ENCODE data around the gene IMP3. TPM values are rescaled to one million over a fixed set of nuclear protein-coding genes. Genes with fewer than 3 reads are reported as not detected.

IMP3 gene
- polyA plus RNA-seq, 1 donor (not counting 4 experiments of a cell fraction or from before 2014, with no cell fraction given) = 70.4 TPM

DNA sequence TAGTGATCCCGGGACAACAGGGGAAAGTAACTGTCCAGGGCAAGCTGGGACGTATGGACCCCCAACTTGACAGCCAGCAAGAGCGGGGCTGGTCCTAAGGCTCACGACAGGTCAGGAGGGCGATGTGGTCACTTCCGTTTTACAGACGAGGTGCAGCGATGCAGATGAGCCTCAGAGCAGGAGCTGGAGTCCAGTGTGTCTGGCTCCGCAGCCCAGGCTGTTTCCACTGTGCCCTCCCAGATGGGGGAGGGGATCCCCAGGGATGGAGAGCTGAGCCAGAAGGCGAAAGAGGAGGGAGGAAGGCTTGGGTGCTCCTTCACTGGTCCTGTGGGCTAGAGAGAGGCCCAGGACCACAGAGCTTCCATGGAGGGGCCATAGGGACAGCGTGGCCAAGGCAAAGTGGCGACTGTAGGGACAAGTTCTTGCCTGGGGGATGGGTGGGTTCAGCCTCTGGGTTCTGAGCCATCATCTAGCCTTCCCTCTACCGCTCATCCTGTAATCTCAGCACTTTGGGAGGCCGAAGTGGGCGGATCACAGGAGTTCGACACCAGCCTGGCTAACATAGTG lies 13.4 kb upstream of the IMP3 start:
- Histone ChIP-seq H3K4me3 (ENCODE audit: control insufficient read depth in 2 of 3, extremely low read depth in 1 of 3, insufficient read depth in 2 of 3, low read depth in 1 of 3, low read length in 3 of 3) (no peak overlapping the region), H3K9me1 (ENCODE audit: control insufficient read depth, extremely low read depth, insufficient read depth, low read length) (peaks cover 11% of the 10 kb centered on the region), H3K9me3 (ENCODE audit: control insufficient read depth, low read depth, low read length) (no peaks in the 10 kb centered on the region), H4K20me1 (ENCODE audit: control insufficient read depth, extremely low read depth, insufficient read depth, low read length) (peaks cover 11% of the 10 kb centered on the region), H3K4me1 (ENCODE audit: control insufficient read depth, extremely low read depth, insufficient read depth, low read length) (peaks cover 71% of the 10 kb centered on the region), H3K79me2 (ENCODE audit: control insufficient read depth, insufficient read depth, low read length) (peaks cover 89% of the 10 kb centered on the region), H3K27ac (ENCODE audit: control insufficient read depth, insufficient read depth, low read length) (no peak overlapping the region), H3K9ac (ENCODE audit: control insufficient read depth, extremely low read depth, insufficient read depth, low read length) (no peak overlapping the region), H3K27me3 (ENCODE audit: control insufficient read depth, extremely low read depth, insufficient read depth, low read length) (no peaks in the 10 kb centered on the region), H3K4me2 (ENCODE audit: control insufficient read depth, extremely low read depth, insufficient read depth, low read depth, low read length) (peak overlapping the region; percentile 44), H3K36me3 (ENCODE audit: control insufficient read depth in 2 of 2, extremely low read depth in 1 of 2, insufficient read depth in 2 of 2, low read length in 2 of 2) (peaks cover 26 to 58% of the 10 kb centered on the region in 2 experiments), H2AFZ (ENCODE audit: control insufficient read depth, low read length) (no peak overlapping the region)
- no peak for TF ChIP-seq EZH2 (IDR thresholded peaks at IDR 0.05; ENCODE audit: low read length)
- TF ChIP-seq, protein P1, sequence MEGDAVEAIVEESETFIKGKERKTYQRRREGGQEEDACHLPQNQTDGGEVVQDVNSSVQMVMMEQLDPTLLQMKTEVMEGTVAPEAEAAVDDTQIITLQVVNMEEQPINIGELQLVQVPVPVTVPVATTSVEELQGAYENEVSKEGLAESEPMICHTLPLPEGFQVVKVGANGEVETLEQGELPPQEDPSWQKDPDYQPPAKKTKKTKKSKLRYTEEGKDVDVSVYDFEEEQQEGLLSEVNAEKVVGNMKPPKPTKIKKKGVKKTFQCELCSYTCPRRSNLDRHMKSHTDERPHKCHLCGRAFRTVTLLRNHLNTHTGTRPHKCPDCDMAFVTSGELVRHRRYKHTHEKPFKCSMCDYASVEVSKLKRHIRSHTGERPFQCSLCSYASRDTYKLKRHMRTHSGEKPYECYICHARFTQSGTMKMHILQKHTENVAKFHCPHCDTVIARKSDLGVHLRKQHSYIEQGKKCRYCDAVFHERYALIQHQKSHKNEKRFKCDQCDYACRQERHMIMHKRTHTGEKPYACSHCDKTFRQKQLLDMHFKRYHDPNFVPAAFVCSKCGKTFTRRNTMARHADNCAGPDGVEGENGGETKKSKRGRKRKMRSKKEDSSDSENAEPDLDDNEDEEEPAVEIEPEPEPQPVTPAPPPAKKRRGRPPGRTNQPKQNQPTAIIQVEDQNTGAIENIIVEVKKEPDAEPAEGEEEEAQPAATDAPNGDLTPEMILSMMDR (optimal IDR thresholded peaks at IDR 0.05 in 1 of 3, IDR thresholded peaks at IDR 0.05 in 1 of 3, conservative IDR thresholded peaks at IDR 0.05 in 1 of 3; ENCODE audit: extremely low read depth in 1 of 3, insufficient read depth in 2 of 3, low read length in 3 of 3) = no peak
- DNase-seq (ENCODE audit: low read depth, low spot score) (no peak), FAIRE-seq (no peak)
- dilution Hi-C loops (cut with MboI; ENCODE audit: extremely low pct_ligation_motif_present, low sequenced_read_pairs) = no loop called here

DNA sequence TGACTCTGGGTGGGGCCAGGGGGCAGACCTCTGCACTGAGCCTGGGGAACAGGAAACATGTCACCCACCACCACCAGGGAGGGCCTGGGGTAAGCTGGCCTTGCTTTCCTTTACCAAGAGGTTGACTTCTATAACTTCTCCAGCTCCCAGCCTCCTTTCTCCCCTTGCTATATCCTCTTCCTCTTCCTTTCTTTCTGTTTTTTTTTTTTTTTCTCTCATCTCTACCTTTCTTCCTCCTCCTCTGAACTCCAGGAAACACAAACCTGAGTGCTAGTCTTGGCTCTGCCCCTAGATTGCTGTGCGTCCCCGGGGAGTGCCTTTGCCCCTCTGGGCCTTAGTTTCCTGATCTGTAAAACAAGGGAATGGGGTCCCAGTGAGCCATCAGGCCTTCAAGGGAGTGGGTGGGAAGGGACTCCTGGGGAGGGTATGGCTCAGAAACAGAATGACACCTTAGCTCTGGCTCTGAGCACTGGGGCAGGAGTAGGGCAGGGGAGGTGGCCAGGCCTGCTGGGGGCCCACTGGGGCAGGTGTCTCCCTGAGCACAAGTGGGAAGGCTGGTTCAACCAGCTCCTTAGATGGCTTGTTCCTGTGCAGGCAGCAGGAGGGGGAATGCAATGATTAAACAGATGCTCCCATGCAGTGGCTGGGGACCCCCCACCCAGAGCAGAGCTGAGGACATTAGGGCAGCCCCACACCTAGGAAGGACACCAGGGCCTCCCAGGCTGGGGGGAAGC lies 12.0 kb upstream of the IMP3 start:
- FAIRE-seq (no peak), DNase-seq (ENCODE audit: low read depth, low spot score) (no peak)
- H2AFZ ChIP-seq (ENCODE audit: control insufficient read depth, low read length) = no peak overlapping the region
- no peak for TF ChIP-seq EZH2 (IDR thresholded peaks at IDR 0.05; ENCODE audit: low read length)
- TF ChIP-seq, protein P1 (optimal IDR thresholded peaks at IDR 0.05 in 1 of 3, IDR thresholded peaks at IDR 0.05 in 1 of 3, conservative IDR thresholded peaks at IDR 0.05 in 1 of 3; ENCODE audit: extremely low read depth in 1 of 3, insufficient read depth in 2 of 3, low read length in 3 of 3) = no peak
- H3K9me1 ChIP-seq (ENCODE audit: control insufficient read depth, extremely low read depth, insufficient read depth, low read length) = peaks cover 11% of the 10 kb centered on the region
- H3K4me1 ChIP-seq (ENCODE audit: control insufficient read depth, extremely low read depth, insufficient read depth, low read length) = peaks cover 71% of the 10 kb centered on the region
- peaks cover 17 to 45% of the 10 kb centered on the region in 2 experiments for H3K36me3 ChIP-seq (ENCODE audit: control insufficient read depth in 2 of 2, extremely low read depth in 1 of 2, insufficient read depth in 2 of 2, low read length in 2 of 2)
- H3K27me3 ChIP-seq (ENCODE audit: control insufficient read depth, extremely low read depth, insufficient read depth, low read length) = no peaks in the 10 kb centered on the region
- H3K4me2 ChIP-seq (ENCODE audit: control insufficient read depth, extremely low read depth, insufficient read depth, low read depth, low read length) = peak overlapping the region; percentile 97
- dilution Hi-C loops (cut with MboI; ENCODE audit: extremely low pct_ligation_motif_present, low sequenced_read_pairs) = no loop called here
- H3K9ac ChIP-seq (ENCODE audit: control insufficient read depth, extremely low read depth, insufficient read depth, low read length) = peak overlapping the region; percentile 67
- H4K20me1 ChIP-seq (ENCODE audit: control insufficient read depth, extremely low read depth, insufficient read depth, low read length) = peaks cover 11% of the 10 kb centered on the region
- peak overlapping the region; percentile 1 for H3K27ac ChIP-seq (ENCODE audit: control insufficient read depth, insufficient read depth, low read length)
- peak overlapping the region; percentile 34 to 91 (median 88) for H3K4me3 ChIP-seq (ENCODE audit: control insufficient read depth in 2 of 3, extremely low read depth in 1 of 3, insufficient read depth in 2 of 3, low read depth in 1 of 3, low read length in 3 of 3)
- H3K79me2 ChIP-seq (ENCODE audit: control insufficient read depth, insufficient read depth, low read length) = peaks cover 94% of the 10 kb centered on the region
- no peaks in the 10 kb centered on the region for H3K9me3 ChIP-seq (ENCODE audit: control insufficient read depth, low read depth, low read length)
